Esophagus muscularis mucosa (tissue), 4 donors: ENCODE results near the gene PPP1R12B. TPM values are rescaled to one million over a fixed set of nuclear protein-coding genes. Genes with fewer than 3 reads are reported as not detected.
"Not testable (repeated sequence)": the region's sequence is repeated elsewhere in the genome, so short reads cannot be mapped to it uniquely, and the experiment has no call there.

ENCODE experiments used
- DNase-seq: peaks from one replicate; pipeline ENCODE4 v3.0.0-alpha.2; 2017; ENCODE audit errors: extremely low spot score
- H3K27ac ChIP-seq, 4 donors: fragments of 200-600 bp; sonication (generic); replicated peaks in 1 of 4; 1 replicate in 3 of 4; 2 replicates in 1 of 4; pipeline ENCODE4 v1.5.1; 2016 to 2019; ENCODE audit warnings: mild to moderate bottlenecking in 1 of 4
- H3K27me3 ChIP-seq, 4 donors: fragments of 200-600 bp; sonication (generic); one replicate each; pipeline versions ENCODE4 v1.5.1 to v1.6.0; 2016 to 2019
- H3K36me3 ChIP-seq, 4 donors: fragments of 200-600 bp; sonication (generic); one replicate each; pipeline ENCODE4 v1.5.1; 2016 to 2019
- H3K4me1 ChIP-seq, 4 donors: fragments of 200-600 bp; sonication (generic); one replicate each; pipeline ENCODE4 v1.5.1; 2016 to 2019
- H3K4me3 ChIP-seq, 4 donors: fragments of 200-600 bp; sonication (generic); 1 replicate in 2 of 4; 2 replicates in 2 of 4; pipeline ENCODE4 v1.5.1; 2016 to 2019; ENCODE audit warnings: mild to moderate bottlenecking in 4 of 4, moderate library complexity in 1 of 4
- H3K9me3 ChIP-seq, 4 donors: fragments of 200-600 bp; sonication (generic); 1 replicate in 3 of 4; 2 replicates in 1 of 4; pipeline ENCODE4 v1.5.1; 2016 to 2019
- EP300 ChIP-seq: sonication (generic); formaldehyde crosslinking; IDR thresholded peaks from one replicate; pipeline ENCODE4 v1.6.1; 2017; ENCODE audit warnings: antibody characterized with exemption
- POLR2A ChIP-seq: fragments of 450-650 bp; IDR thresholded peaks from one replicate; pipeline ENCODE4 v1.6.1; 2017; ENCODE audit warnings: antibody characterized with exemption, moderate library complexity, mild to moderate bottlenecking, low read depth
- POLR2AphosphoS5 ChIP-seq, 2 donors: sonication (generic); formaldehyde crosslinking; IDR thresholded peaks; one replicate each; pipeline ENCODE4 v1.6.1; 2017; ENCODE audit warnings: antibody characterized with exemption in 2 of 2
- WGBS: methylation state at CpG from one replicate; pipeline ENCODE4 v1.1.5; 2018; 5-methylcytosine and 5-hydroxymethylcytosine counted together
- intact Hi-C: fragments of 100-400 bp; cut with DNase I; formaldehyde crosslinking; loops from one replicate; pipeline ENCODE4 v1.15.1; 2023
- total RNA-seq, 4 donors: library from RNA; depleted of rRNA; stranded (reverse); fragments of >200 nt; gene quantifications; one replicate each; pipeline versions ENCODE4 v1.1.0 to v1.2.1, GENCODE V29; 2016
- TF ChIP-seq, protein P1 (sequence below), 3 experiments: fragments of 200-600 bp in 2 of 3; fragments of 450-650 bp in 1 of 3; sonication (generic) in 2 of 3; IDR thresholded peaks; one replicate each; pipeline ENCODE4 v1.5.1; 2017 to 2019; ENCODE audit warnings: antibody characterized with exemption in 3 of 3, mild to moderate bottlenecking in 2 of 3, moderate library complexity in 1 of 3

PPP1R12B gene
- total RNA-seq, 4 donors from 2014 or later: 692 to 1,262 (median 949) TPM

- Histone ChIP-seq H3K36me3 (peaks cover 0 to 54% (median 9%) of the 10 kb centered on the region in 4 donors), H3K27ac (peak overlapping the region in 3 of 4 donors; percentile 11 to 88 (median 86)), H3K4me3 (no peak overlapping the region), H3K27me3 (no peaks in the 10 kb centered on the region), H3K4me1 (peaks cover 21 to 31% (median 28%) of the 10 kb centered on the region in 4 donors), H3K9me3 (no peaks in the 10 kb centered on the region)
- 61% methylated on average over 2 of the region's 2 CpGs for WGBS
- DNase-seq: no peak
- intact Hi-C loops: no loop called here
- TF ChIP-seq POLR2AphosphoS5 (IDR thresholded peaks at IDR 0.05) (no peak), EP300 (no peak)
- TF ChIP-seq, protein P1, sequence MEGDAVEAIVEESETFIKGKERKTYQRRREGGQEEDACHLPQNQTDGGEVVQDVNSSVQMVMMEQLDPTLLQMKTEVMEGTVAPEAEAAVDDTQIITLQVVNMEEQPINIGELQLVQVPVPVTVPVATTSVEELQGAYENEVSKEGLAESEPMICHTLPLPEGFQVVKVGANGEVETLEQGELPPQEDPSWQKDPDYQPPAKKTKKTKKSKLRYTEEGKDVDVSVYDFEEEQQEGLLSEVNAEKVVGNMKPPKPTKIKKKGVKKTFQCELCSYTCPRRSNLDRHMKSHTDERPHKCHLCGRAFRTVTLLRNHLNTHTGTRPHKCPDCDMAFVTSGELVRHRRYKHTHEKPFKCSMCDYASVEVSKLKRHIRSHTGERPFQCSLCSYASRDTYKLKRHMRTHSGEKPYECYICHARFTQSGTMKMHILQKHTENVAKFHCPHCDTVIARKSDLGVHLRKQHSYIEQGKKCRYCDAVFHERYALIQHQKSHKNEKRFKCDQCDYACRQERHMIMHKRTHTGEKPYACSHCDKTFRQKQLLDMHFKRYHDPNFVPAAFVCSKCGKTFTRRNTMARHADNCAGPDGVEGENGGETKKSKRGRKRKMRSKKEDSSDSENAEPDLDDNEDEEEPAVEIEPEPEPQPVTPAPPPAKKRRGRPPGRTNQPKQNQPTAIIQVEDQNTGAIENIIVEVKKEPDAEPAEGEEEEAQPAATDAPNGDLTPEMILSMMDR (IDR thresholded peaks at IDR 0.05): peak; percentile 42 to 64 (median 57)
Measured at GRCh38 chr1:202501281-202501680, 152.8 kb downstream of the PPP1R12B start.

GRCh38 chr1:202505356-202505755 lies 156.9 kb downstream of the PPP1R12B start:
- DNase-seq: no peak
- no peaks in the 10 kb centered on the region for H3K9me3 ChIP-seq
- no peaks in the 10 kb centered on the region for H3K27me3 ChIP-seq
- TF ChIP-seq, protein P1 (IDR thresholded peaks at IDR 0.05): no peak
- TF ChIP-seq POLR2AphosphoS5 (IDR thresholded peaks at IDR 0.05) (peak in 1 of 2 donors; percentile 45), EP300 (no peak)
- H3K36me3 ChIP-seq: peaks cover 0 to 43% (median 0%) of the 10 kb centered on the region in 4 donors
- H3K4me3 ChIP-seq: peak overlapping the region; percentile 9 to 41 (median 36)
- intact Hi-C loops: loop anchor here (2.0 kb wide), 1 partner anchor 95 kb away; no protein-coding TSS in a partner anchor
- WGBS: 26% methylated on average over 4 of the region's 4 CpGs
- peaks cover 25 to 53% (median 35%) of the 10 kb centered on the region in 4 donors for H3K4me1 ChIP-seq
- peak overlapping the region; percentile 84 to 88 (median 87) for H3K27ac ChIP-seq

DNA sequence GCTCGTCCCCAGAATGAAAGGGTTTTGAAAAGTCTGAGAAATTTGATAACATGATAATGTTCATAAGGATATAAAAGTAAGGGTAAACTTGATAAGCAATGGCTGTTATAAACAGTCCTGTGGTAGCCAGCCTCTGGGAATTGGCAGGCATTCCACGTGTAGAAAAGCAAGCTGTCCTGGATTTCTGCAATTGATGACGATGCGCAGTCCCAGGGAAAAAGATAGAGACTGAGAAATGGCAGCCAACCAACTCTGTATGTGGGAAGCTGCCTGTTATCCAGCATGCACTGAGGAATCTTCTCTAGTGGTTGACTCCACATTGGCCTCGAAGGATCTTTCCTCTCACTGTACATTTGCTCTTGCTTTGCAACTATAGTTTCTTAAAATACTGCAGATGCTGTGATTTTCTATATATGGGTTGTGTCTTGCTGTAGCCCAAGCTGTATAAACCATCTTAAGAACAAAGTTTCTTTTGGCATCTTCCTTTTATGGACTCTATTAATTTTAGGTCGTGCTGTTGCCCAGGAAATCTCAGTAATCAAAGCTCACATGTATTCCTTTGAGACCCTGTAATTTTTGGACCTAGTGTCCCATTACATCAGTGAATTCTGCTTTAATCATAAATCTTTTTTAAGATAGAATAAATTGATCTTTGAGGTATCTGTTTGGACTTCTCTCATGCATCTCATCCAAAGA lies 157.5 kb downstream of the PPP1R12B start:
- peak overlapping the region; percentile 9 to 41 (median 36) for H3K4me3 ChIP-seq
- 28% methylated on average over 6 of the region's 6 CpGs for WGBS

DNA sequence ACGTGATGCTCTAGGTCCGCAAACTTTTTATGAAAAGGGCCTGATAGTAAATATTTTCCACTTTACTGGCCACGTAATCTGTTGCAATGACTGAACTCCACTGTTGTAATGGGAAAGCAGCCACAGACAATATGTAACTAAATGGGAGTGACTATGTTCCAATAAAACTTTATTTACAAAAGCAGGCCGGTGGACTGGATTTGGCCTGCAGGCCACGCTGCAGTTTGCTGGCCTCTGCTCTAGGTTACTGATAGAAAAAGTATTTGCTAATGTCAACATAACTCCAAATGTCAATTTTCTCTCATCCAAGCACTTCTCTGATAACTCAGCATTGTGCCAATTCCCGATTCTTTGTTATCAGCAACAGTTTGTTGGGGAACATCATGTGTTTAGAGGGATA lies 160.4 kb downstream of the PPP1R12B start:
- Histone ChIP-seq H3K36me3 (peaks cover 0 to 25% (median 0%) of the 10 kb centered on the region in 4 donors), H3K4me1 (peaks cover 25 to 46% (median 27%) of the 10 kb centered on the region in 4 donors), H3K27ac (peak overlapping the region in 3 of 4 donors; percentile 23 to 88 (median 25))
- 76% methylated on average over 6 of the region's 6 CpGs for WGBS
- intact Hi-C loops, DNase-seq, H3K4me3 ChIP-seq, H3K27me3 ChIP-seq, H3K9me3 ChIP-seq: not testable (repeated sequence)

More for the DNA sequence above, 157.5 kb downstream of the PPP1R12B start:
- H3K27ac ChIP-seq: peak overlapping the region; percentile 84 to 88 (median 87)
- H3K4me1 ChIP-seq: peaks cover 25 to 53% (median 35%) of the 10 kb centered on the region in 4 donors
- H3K36me3 ChIP-seq: peaks cover 0 to 45% (median 0%) of the 10 kb centered on the region in 4 donors
- not testable (repeated sequence) for H3K9me3 ChIP-seq, H3K27me3 ChIP-seq, DNase-seq
- TF ChIP-seq POLR2AphosphoS5 (IDR thresholded peaks at IDR 0.05): peak; percentile 35 to 49
- intact Hi-C loops: loop anchor here (2.0 kb wide), 1 partner anchor 95 kb away; no protein-coding TSS in a partner anchor

GRCh38 chr1:202513875-202514274 lies 165.4 kb downstream of the PPP1R12B start:
- intact Hi-C loops, H3K4me3 ChIP-seq, H3K27ac ChIP-seq, H3K27me3 ChIP-seq, DNase-seq, H3K9me3 ChIP-seq: not testable (repeated sequence)
- H3K36me3 ChIP-seq: peaks cover 0 to 13% (median 0%) of the 10 kb centered on the region in 4 donors
- peaks cover 11 to 29% (median 22%) of the 10 kb centered on the region in 4 donors for H3K4me1 ChIP-seq

- H3K4me3 ChIP-seq: no peak overlapping the region
- TF ChIP-seq, protein P1 (IDR thresholded peaks at IDR 0.05): no peak
- TF ChIP-seq POLR2AphosphoS5 (IDR thresholded peaks at IDR 0.05) (no peak), EP300 (no peak), POLR2A (no peak)
- 50% methylated on average over 4 of the region's 4 CpGs for WGBS
- no peaks in the 10 kb centered on the region for H3K9me3 ChIP-seq
- peak overlapping the region in 1 of 4 donors; percentile 26 for H3K27ac ChIP-seq
- intact Hi-C loops: no loop called here
- no peak for DNase-seq
- H3K36me3 ChIP-seq: peaks cover 0 to 5% (median 0%) of the 10 kb centered on the region in 4 donors
- H3K4me1 ChIP-seq: peaks cover 26 to 54% (median 45%) of the 10 kb centered on the region in 4 donors
- H3K27me3 ChIP-seq: no peaks in the 10 kb centered on the region
Measured at GRCh38 chr1:202516434-202516877, 168.0 kb downstream of the PPP1R12B start.

DNA sequence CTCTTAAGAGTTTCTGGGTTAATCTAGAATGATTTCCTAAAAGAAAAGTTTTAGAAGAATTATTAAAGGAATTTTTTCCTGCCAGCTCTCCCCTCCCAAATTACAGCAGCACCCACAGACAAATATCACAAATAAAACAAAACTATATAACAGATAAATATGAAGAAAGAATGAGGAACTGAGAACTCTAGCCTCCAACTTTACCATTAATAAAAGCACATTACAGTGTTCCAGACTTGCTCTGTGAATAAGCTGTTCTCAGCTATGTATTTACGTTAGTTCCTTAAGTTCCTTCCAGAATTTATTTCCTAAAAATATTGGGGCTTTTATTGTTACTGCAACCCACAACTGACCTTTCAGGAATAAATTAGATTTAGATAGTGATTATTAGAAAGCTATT lies 168.6 kb downstream of the PPP1R12B start:
- H3K9me3 ChIP-seq, H3K27me3 ChIP-seq, H3K4me3 ChIP-seq, intact Hi-C loops, DNase-seq, H3K36me3 ChIP-seq: not testable (repeated sequence)
- Histone ChIP-seq H3K4me1 (peaks cover 26 to 58% (median 47%) of the 10 kb centered on the region in 4 donors), H3K27ac (peak overlapping the region in 2 of 4 donors; percentile 12 to 26)
- 49% methylated on average over 1 of the region's 1 CpG for WGBS

DNA sequence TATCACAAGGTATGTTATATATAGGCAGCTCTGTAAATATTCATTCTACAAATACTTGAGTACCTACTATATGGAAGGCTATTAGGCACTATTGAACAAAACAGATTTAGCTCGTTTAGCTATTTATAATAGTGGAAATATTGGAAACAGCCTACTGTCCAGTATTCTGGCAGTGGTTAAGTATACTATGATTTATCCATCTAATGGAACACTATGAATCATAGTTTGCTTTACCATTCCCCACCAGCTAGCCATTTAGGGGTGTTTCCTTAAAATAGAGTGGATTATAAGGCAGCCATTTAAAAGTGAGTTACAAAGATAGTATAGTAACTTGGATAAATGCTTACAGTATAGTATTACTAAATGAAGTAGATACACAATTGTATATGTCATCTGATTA lies 169.7 kb downstream of the PPP1R12B start:
- H3K27me3 ChIP-seq, H3K9me3 ChIP-seq, H3K4me3 ChIP-seq, DNase-seq, intact Hi-C loops, H3K36me3 ChIP-seq: not testable (repeated sequence)
- Histone ChIP-seq H3K27ac (peak overlapping the region; percentile 41 to 79 (median 73)), H3K4me1 (peaks cover 26 to 58% (median 47%) of the 10 kb centered on the region in 4 donors)
- 60% methylated on average over 1 of the region's 1 CpG for whole genome bisulfite sequencing

GRCh38 chr1:202518905-202519304 lies 170.4 kb downstream of the PPP1R12B start:
- H3K4me1 ChIP-seq: peaks cover 26 to 58% (median 47%) of the 10 kb centered on the region in 4 donors
- H3K9me3 ChIP-seq, intact Hi-C loops, H3K4me3 ChIP-seq, H3K36me3 ChIP-seq, DNase-seq, H3K27me3 ChIP-seq: not testable (repeated sequence)
- peak overlapping the region; percentile 71 to 79 (median 73) for H3K27ac ChIP-seq
- WGBS: 76% methylated on average over 3 of the region's 3 CpGs
